GM12891 (cell line): ENCODE measurements around the gene RPA3.

ENCODE experiments used
- PAX5 ChIP-seq: IDR thresholded peaks from 2 replicates; pipeline ENCODE4 v1.6.1; 2011; ENCODE audit warnings: low read length, moderate library complexity, mild to moderate bottlenecking; ENCODE audit not compliant: insufficient read depth, severe bottlenecking
- POLR2A ChIP-seq: IDR thresholded peaks from 2 replicates; pipeline ENCODE4 v1.6.1; 2011; ENCODE audit warnings: low read depth, low read length, control low read depth
- POLR2AphosphoS5 ChIP-seq: IDR thresholded peaks from 2 replicates; pipeline ENCODE4 v1.6.1; 2011; ENCODE audit warnings: low read depth, low read length, control low read depth
- TAF1 ChIP-seq: IDR thresholded peaks from 2 replicates; pipeline ENCODE4 v1.6.1; 2011; ENCODE audit warnings: low read depth, low read length, control low read depth

GRCh38 chr7:7662527-7662926, 55.9 kb downstream of the RPA3 start:
- TF ChIP-seq POLR2A, result no peak
- no peak for TF ChIP-seq POLR2AphosphoS5
- no peak for TF ChIP-seq TAF1
- no peak for TF ChIP-seq PAX5
